HG02840 (cell line): Measurements from ENCODE around the gene TMF1.

Source experiments
- ATAC-seq: cut with Tn5 transposase; IDR thresholded peaks from one replicate; pipeline ENCODE4 v1.9.1; 2021; ENCODE audit warnings: mild to moderate bottlenecking, moderate library complexity, moderate number of reproducible peaks; ENCODE audit not compliant: unreplicated experiment, low FRiP score

Gene TMF1

GRCh38 chr3:68986496-68987208 lies 65.5 kb downstream of the TMF1 start:
- no peak for ATAC-seq

- no peak for ATAC-seq
Measured at GRCh38 chr3:68985146-68985790, 66.9 kb downstream of the TMF1 start.

- ATAC-seq: no peak
Measured at GRCh38 chr3:68984011-68984530, 68.1 kb downstream of the TMF1 start.

GRCh38 chr3:68977486-68978167 lies 74.5 kb downstream of the TMF1 start:
- no peak for ATAC-seq

GRCh38 chr3:68974711-68975110 lies 77.4 kb downstream of the TMF1 start:
- ATAC-seq: no peak

- no peak for ATAC-seq
Measured at GRCh38 chr3:68973639-68974038, 78.5 kb downstream of the TMF1 start.

GRCh38 chr3:68972358-68972979 lies 79.7 kb downstream of the TMF1 start:
- no peak for ATAC-seq
